ENCODE measurements around the gene GPR143.

DNA sequence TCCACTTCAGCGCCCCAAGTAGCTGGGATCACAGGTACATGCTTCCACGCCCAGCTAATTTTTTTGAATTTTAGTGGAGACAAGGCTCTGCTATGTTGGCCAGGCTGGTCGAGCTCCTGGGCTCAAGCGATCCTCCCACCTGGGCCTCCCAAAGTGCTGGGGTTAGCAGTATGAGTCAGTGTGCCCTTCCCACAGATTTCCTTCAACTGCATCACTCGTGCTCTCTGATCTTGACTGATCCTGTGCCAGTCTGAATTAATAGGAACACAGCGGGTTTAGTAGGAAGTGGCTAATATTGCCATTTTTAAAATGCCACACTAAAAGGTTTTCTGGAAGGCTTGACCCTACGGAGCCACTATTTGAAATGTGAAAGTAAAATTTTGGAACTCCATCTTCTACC, 16.3 kb upstream of the GPR143 start:
- TF ChIP-seq GLIS3 (CRISPR knock-in tag; IDR thresholded peaks at IDR 0.05) (no peak), SNAI2 (CRISPR knock-in tag; IDR thresholded peaks at IDR 0.05) (no peak), ZC3H10 (CRISPR knock-in tag; IDR thresholded peaks at IDR 0.05) (no peak), OSR1 (CRISPR knock-in tag; IDR thresholded peaks at IDR 0.05) (no peak), TCF4 (CRISPR knock-in tag; IDR thresholded peaks at IDR 0.05; ENCODE audit: borderline replicate concordance) (no peak), ZFP30 (CRISPR knock-in tag; IDR thresholded peaks at IDR 0.05) (no peak), ZNF70 (CRISPR knock-in tag; IDR thresholded peaks at IDR 0.05) (no peak), ZNF8 (CRISPR knock-in tag; IDR thresholded peaks at IDR 0.05) (no peak), ZNF565 (CRISPR knock-in tag; conservative IDR thresholded peaks at IDR 0.05; ENCODE audit: low read depth) (no peak)
- TF ChIP-seq, protein P1, sequence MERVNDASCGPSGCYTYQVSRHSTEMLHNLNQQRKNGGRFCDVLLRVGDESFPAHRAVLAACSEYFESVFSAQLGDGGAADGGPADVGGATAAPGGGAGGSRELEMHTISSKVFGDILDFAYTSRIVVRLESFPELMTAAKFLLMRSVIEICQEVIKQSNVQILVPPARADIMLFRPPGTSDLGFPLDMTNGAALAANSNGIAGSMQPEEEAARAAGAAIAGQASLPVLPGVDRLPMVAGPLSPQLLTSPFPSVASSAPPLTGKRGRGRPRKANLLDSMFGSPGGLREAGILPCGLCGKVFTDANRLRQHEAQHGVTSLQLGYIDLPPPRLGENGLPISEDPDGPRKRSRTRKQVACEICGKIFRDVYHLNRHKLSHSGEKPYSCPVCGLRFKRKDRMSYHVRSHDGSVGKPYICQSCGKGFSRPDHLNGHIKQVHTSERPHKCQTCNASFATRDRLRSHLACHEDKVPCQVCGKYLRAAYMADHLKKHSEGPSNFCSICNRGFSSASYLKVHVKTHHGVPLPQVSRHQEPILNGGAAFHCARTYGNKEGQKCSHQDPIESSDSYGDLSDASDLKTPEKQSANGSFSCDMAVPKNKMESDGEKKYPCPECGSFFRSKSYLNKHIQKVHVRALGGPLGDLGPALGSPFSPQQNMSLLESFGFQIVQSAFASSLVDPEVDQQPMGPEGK (CRISPR knock-in tag; IDR thresholded peaks at IDR 0.05; ENCODE audit: borderline replicate concordance), result no peak
- TF ChIP-seq, protein P2, sequence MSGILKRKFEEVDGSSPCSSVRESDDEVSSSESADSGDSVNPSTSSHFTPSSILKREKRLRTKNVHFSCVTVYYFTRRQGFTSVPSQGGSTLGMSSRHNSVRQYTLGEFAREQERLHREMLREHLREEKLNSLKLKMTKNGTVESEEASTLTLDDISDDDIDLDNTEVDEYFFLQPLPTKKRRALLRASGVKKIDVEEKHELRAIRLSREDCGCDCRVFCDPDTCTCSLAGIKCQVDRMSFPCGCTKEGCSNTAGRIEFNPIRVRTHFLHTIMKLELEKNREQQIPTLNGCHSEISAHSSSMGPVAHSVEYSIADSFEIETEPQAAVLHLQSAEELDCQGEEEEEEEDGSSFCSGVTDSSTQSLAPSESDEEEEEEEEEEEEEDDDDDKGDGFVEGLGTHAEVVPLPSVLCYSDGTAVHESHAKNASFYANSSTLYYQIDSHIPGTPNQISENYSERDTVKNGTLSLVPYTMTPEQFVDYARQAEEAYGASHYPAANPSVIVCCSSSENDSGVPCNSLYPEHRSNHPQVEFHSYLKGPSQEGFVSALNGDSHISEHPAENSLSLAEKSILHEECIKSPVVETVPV (CRISPR knock-in tag; IDR thresholded peaks at IDR 0.05), result no peak
- TF ChIP-seq, protein P3, sequence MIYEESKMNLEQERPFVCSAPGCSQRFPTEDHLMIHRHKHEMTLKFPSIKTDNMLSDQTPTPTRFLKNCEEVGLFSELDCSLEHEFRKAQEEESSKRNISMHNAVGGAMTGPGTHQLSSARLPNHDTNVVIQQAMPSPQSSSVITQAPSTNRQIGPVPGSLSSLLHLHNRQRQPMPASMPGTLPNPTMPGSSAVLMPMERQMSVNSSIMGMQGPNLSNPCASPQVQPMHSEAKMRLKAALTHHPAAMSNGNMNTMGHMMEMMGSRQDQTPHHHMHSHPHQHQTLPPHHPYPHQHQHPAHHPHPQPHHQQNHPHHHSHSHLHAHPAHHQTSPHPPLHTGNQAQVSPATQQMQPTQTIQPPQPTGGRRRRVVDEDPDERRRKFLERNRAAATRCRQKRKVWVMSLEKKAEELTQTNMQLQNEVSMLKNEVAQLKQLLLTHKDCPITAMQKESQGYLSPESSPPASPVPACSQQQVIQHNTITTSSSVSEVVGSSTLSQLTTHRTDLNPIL (CRISPR knock-in tag; IDR thresholded peaks at IDR 0.05; ENCODE audit: low read depth), result no peak
